NAMALWA (cell line): ENCODE measurements around the gene ZSCAN26.

Experiments used
- DNase-seq: peaks from one replicate; pipeline ENCODE4 v3.0.0-alpha.2; 2015; ENCODE audit warnings: low spot score

The ZSCAN26 gene

GRCh38 chr6:28266962-28267694 is at the start of gene ZSCAN26:
Gene ZSCAN26, plus strand, starts transcription at chr6:28267143. Its CDS starts 4,777 bp downstream, at chr6:28271920.
- DNase-seq, result peak; percentile 93

DNA sequence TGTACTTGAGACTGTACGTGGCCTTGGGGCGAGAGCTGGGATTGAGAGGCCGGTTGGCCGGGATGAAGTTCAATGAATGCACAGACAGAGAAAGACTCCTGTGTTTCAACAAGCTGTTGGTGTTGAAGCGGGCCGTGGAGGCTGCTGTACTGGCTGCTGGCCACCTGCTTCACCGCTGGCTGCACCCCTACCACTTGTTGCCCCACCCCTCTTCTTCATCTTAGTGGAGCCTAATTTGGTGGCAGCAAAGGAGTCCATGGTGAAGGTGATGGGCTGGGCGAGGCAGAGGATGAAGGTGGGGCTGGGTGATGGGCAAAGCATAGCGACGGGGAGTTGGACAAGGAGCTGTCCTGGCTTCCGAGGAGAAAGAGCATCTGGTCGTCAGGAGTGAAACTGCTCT is 49.1 kb upstream of the ZSCAN26 start:
- no peak for DNase-seq

DNA sequence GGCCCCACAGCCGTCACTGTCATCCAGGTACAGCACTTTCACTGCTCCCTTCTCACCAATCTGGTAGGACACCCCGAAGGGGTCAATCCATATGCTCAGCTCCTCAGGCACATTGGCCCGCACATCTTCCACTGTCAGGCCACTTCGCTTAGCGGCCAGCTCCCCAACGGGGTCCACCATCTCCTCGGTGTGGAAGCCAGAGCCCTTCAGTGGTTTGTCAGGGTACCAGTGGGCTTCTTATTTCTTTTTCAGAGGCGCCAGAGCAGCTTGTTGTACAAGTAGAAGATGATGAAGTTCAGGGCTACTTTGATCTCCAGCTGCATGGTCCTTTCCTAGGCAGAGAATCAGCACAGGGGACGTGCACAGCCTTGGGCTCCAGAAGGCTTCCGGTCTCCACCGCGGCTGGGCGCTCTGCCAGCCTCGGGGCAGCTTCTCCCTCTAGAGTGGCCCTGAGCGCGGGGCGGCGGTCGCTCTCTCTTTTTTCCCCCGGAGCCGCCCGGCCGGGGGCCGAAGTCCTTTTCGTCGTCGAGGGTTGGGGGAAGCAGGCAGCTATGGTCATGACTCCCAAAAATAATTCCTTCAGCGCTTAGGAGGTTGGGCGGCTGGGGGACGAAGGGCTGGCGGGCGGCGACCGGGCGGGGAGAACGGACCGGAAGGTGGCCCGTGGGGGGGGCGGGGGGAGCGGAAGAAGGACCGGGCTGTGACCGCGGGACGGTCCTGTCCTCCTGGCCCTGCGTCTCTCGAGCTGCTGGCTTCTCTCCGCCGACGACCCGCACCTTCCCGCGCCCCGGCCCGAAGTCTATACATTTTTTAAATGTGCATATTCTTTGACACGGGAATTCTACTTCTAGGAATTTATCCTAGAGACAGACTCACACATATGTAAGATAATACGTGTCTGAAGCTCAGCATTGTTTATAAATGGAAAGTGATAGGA is 48.4 kb upstream of the ZSCAN26 start:
- no peak for DNase-seq

DNA sequence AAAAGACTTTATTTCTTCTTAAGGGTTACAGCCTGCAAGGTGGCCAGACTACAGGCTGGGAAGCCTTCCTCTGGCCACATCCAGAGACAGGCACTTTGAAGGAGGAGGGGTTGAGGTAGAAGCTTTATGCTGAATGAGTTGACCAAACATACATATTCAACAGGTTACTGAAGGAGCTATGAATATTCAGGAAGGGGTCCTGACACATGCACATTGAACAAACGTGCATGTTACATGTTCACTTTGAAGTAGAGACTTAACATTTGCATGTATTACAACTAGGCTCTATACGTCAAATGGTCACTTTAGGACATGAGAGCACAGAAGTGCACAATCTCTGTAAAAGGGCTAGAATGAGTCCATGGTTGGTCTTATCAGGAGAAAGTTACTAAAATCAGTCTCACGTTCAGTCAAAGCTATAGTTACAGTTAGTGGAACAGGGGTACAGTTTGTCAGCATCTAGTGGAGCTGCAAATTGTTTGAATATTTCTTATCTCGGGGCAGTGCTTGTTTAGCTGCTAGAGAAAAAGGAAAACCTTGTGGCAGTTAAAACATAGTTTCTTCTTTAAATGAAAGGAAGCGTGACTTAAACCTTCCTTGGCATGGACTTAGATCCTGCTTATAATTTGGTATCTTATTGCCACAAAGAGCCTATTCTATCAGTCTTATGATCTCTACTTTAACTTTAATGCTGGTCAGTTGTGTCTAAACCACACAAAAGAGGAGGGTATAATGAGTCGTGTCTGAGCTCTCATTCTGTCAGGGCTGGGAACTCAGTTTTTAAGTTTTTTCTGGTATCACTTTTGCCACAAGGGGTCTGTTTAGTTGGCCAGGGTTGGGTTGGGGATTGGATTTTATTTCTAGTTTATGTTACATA is 46.4 kb upstream of the ZSCAN26 start:
- DNase-seq, result peak; percentile 21

DNA sequence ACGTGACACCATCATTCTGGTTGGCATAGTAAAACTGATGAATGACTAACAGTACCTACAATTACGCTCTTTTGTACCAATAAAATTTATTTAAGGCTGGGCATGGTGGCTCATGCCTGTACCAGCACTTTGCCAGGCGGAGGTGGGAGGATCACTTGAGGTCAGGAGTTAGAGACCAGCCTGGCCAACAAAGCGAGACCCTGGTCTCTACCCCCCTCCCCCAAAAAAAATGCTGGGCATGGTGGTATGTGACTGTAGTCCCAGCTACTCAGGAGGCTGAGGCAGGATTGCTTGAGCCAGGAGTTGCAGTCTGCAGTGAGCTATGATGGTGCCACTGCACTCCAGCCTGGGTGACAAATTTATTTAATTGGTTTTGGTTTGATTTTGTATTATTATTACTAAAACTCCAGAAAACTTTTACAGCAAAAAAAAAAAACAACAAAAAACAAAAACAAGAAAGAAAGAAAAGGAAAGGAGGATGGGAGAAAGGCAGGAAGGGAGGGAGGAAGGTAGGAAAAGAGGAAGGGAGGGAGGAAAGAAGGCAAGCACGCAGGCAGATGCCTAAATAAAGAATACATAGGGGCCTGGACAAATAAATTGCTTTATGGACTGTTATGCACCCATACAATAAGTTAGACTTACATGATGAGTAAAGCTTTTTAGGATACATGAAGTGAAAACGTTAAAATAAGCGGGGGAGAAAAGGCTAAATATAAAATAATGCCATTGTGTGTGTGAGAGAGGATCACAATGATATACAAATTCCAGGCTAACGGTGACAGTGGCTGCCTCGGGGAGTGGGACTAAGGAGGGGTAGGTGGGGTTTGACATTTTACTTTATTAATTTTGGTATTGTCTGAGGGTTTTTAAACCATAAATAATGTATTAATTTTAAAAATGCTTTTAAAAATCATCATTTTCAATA is 42.5 kb upstream of the ZSCAN26 start:
- DNase-seq, result no peak

DNA sequence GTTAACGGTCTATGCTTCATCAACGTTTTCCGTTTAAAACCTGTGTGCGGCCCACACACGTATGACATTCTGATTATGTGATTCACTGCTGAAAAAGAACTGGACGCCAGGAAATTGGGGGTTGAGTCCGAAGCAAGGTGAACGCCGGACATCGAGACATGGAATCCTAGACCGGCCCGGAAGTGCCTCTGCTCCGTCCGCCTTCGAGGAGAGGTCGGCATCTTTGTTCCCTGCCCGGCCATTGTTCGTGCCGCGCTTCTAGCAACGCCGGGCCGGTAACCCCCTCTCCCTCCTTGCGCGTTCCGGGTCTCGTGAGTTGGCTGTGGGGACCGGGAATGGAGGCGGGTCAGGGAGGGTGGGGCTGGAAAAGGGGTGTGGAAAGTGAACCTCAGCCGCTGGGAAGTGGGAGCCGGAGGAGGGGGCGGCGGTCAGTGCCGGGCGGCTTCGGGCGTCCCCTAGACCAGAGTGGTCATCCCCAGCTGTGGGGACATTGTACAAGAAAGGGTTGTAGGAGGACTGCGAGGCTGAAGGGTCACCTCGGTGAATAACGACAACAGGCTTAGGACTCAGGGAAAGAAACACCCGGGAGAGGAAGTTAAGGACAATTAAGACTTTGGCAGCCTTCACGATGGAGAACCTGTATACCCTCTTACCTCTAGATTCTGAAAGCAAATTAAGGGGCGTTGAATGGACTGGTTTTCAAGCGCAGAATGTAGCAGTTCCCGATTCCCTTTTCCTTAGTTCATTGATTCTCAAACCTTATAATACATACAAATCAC is 41.7 kb upstream of the ZSCAN26 start, which contains the start of gene ZSCAN9:
Gene ZSCAN9 (plus strand): TSS at position 220 of the 779 bp plus-strand sequence. CDS start 1,810 bp downstream, outside the sequence.
- DNase-seq, result no peak

- DNase-seq, result no peak
These were observed 40.5 kb upstream of the ZSCAN26 start for GRCh38 chr6:28226460-28226859.

DNA sequence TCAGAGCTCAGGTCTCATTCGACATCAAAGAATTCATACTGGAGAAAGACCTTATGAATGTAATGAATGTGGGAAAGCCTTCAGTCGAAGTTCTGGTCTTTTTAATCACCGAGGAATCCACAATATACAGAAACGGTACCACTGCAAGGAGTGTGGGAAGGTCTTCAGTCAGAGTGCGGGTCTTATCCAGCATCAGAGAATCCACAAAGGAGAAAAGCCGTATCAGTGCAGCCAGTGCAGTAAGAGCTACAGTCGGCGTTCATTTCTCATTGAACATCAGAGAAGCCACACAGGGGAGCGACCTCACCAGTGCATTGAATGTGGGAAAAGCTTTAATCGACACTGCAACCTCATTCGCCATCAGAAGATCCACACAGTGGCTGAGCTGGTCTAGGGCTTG is 34.2 kb upstream of the ZSCAN26 start:
- DNase-seq, result no peak

GRCh38 chr6:28235912-28236452 is 31.0 kb upstream of the ZSCAN26 start:
- DNase-seq, result no peak

DNA sequence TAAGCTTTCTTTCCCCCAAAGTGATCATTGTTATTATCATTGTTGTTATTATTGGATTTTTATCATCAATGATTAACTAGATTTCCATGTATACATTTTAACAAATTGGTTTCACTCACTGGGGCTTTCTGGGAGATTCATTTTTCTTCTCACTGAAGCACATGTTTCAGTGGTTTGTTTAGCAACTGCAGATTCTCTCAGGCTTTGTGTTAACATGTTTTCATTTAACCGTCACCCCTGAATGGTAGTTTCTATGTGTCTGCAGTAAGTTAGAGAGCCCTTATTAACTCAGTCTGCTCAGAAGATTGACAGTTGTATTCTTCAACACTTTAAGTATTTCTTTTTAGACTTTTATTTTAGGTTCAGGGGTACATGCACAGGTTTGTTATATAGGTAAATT is 27.3 kb upstream of the ZSCAN26 start:
- no peak for DNase-seq

DNA sequence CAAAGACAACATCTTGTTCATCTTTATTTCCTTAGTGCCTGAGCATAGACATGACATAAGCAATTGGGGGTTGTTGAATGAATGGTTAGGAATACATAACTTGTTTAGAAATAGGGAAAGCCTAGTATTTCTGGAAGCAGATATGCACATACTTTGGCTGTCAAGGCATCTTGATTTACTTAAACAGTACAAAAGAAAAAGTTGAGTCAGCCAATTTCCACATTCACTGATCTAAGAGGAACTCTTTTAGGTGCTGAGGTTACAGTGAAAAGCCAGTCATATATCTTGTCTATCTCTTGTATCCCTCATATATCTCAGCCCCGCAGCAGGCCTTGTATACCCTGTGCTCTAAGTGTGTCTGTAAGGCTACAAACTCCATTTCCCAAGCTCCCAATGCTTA is 26.5 kb upstream of the ZSCAN26 start:
- no peak for DNase-seq

DNA sequence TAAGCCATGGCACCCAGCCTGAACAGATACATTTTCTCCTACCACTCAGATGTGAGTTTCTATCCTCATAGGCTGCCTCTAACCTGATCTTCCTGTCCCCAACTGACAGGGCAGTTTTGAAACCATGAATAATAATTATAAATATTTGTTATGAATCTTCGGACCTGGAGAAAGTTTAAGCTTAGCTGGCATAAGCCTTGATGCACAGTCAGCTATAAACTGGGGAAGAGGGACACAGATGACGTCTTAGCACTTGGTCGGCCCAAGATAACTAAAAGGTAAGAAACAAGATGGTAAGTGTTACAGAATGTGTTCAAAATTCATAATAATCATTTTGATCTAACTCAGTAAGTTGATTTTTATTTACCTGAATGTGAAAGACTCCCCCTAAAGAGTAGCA is 23.0 kb upstream of the ZSCAN26 start:
- no peak for DNase-seq

GRCh38 chr6:28245206-28245941 is 21.6 kb upstream of the ZSCAN26 start:
- no peak for DNase-seq

GRCh38 chr6:28248916-28249315 is 18.0 kb upstream of the ZSCAN26 start:
- DNase-seq, result no peak

DNA sequence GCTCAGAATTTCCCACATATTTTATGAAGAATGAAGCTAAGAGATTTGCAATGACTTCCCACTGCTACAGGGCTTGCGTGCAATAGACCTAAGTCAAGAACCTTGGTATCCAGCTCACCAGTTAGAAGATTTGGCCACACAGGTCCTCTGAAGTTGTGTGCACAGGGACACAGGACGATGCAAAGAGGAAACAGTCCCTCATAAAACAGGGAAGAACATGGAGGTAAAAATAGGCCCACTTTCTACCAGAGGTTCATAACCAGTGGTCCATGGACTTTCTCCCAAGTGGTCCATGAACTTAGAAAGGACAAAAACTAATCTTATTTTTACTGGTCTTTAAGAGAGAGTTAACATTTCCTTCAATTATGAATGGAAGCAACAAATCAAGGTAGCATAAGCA is 16.2 kb upstream of the ZSCAN26 start:
- no peak for DNase-seq

DNA sequence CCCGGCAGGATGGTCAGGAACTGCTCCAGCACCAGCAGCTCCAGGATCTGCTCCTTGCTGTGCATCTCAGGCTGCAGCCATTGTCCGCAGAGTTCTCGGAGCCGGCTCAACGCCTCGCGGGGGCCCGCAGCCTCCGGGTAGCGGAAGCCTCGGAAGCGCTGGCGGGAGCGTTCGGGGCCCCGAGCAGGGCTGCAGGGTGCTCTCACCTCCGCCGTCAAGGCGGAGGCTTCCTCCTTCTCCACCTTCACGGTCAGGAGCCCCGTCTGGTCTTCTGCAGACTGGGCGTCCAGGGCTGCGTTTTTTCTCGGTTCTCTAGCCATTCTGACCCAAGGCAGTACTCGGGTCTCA is 15.3 kb upstream of the ZSCAN26 start:
- peak; percentile 47 for DNase-seq

- peak; percentile 84 for DNase-seq
These were observed 14.7 kb upstream of the ZSCAN26 start, which contains the start of gene ZKSCAN4 for GRCh38 chr6:28252009-28252975. Gene ZKSCAN4, minus strand, starts transcription at chr6:28252269. Its CDS starts 289 bp downstream, at chr6:28251980.

DNA sequence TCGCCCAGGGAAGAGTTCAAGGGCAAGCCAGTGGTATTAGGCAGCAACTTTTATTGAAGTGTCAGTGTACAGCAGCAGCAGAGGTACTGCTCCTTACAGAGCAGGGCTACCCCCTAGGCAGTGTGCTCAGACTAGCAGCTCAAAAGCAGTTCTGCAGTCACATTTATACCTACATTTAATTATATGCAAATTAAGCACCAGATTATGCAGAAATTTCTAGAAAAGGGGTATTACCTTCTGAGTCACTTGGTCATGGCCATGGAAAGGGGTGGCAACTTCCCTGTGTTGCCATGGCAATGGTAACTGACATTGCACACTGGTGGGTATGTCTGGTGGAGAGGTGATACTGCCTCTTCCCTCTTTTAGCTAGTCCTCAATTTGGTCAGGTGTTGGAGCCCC is 12.8 kb upstream of the ZSCAN26 start:
- peak; percentile 40 for DNase-seq
